ENCODE measurements around the gene PTPRN. TPM values are rescaled to one million over a fixed set of nuclear protein-coding genes. Genes with fewer than 3 reads are reported as not detected.
"Not testable (repeated sequence)": the region's sequence is repeated elsewhere in the genome, so short reads cannot be mapped to it uniquely, and the experiment has no call there.

The PTPRN gene
- total RNA-seq, 1 donor from 2014 or later: 17.5 TPM

GRCh38 chr2:219289537-219290361 is 19.5 kb downstream of the PTPRN start:
- peaks cover 18% of the 10 kb centered on the region for H3K27me3 Mint-ChIP-seq
- H3K4me1 Mint-ChIP-seq (ENCODE audit: unreplicated experiment): peaks cover 7% of the 10 kb centered on the region
- TF ChIP-seq CTCF (conservative IDR thresholded peaks at IDR 0.05): no peak
- no peaks in the 10 kb centered on the region for H3K9me3 Mint-ChIP-seq
- no peak for DNase-seq (ENCODE audit: extremely low spot score, unreplicated experiment)
- H3K36me3 Mint-ChIP-seq: peaks cover 4% of the 10 kb centered on the region
- H3K4me3 Mint-ChIP-seq: no peak overlapping the region
- H3K27ac Mint-ChIP-seq: no peak overlapping the region

- Mint-ChIP-seq H3K4me3 (no peak overlapping the region), H3K27me3 (peaks cover 18% of the 10 kb centered on the region), H3K27ac (no peak overlapping the region), H3K4me1 (ENCODE audit: unreplicated experiment) (peaks cover 7% of the 10 kb centered on the region), H3K9me3 (no peaks in the 10 kb centered on the region), H3K36me3 (peaks cover 4% of the 10 kb centered on the region)
- TF ChIP-seq CTCF (conservative IDR thresholded peaks at IDR 0.05): no peak
- DNase-seq (ENCODE audit: extremely low spot score, unreplicated experiment): no peak
Measured at GRCh38 chr2:219289195-219289536, 20.0 kb downstream of the PTPRN start.

- DNase-seq (ENCODE audit: extremely low spot score, unreplicated experiment): no peak
- Mint-ChIP-seq H3K9me3 (no peaks in the 10 kb centered on the region), H3K27me3 (peaks cover 10% of the 10 kb centered on the region), H3K36me3 (peaks cover 9% of the 10 kb centered on the region), H3K4me3 (no peak overlapping the region), H3K4me1 (ENCODE audit: unreplicated experiment) (peaks cover 7% of the 10 kb centered on the region), H3K27ac (peak overlapping the region; percentile 91)
- no peak for TF ChIP-seq CTCF (conservative IDR thresholded peaks at IDR 0.05)
Measured at GRCh38 chr2:219287580-219288265, 21.5 kb downstream of the PTPRN start.

GRCh38 chr2:219287116-219287440 is 22.1 kb downstream of the PTPRN start:
- peak overlapping the region; percentile 91 for H3K27ac Mint-ChIP-seq
- H3K27me3 Mint-ChIP-seq; H3K4me3 Mint-ChIP-seq; DNase-seq (ENCODE audit: extremely low spot score, unreplicated experiment); H3K4me1 Mint-ChIP-seq (ENCODE audit: unreplicated experiment); H3K9me3 Mint-ChIP-seq; H3K36me3 Mint-ChIP-seq: not testable (repeated sequence)

- H3K9me3 Mint-ChIP-seq: no peaks in the 10 kb centered on the region
- H3K27ac Mint-ChIP-seq: peak overlapping the region; percentile 91
- H3K4me1 Mint-ChIP-seq (ENCODE audit: unreplicated experiment): peaks cover 7% of the 10 kb centered on the region
- peak overlapping the region; percentile 63 for H3K4me3 Mint-ChIP-seq
- H3K27me3 Mint-ChIP-seq: peaks cover 6% of the 10 kb centered on the region
- no peak for TF ChIP-seq CTCF (conservative IDR thresholded peaks at IDR 0.05)
- DNase-seq (ENCODE audit: extremely low spot score, unreplicated experiment): no peak
- H3K36me3 Mint-ChIP-seq: peaks cover 9% of the 10 kb centered on the region
Measured at GRCh38 chr2:219286436-219287115, 22.6 kb downstream of the PTPRN start.

Measured in type B pancreatic cell (in vitro differentiated cells).